ENCODE data around the gene EID2B. TPM values are rescaled to one million over a fixed set of nuclear protein-coding genes. Genes with fewer than 3 reads are reported as not detected.

EID2B gene
- total RNA-seq, 1 donor from 2014 or later, result 2.8 TPM

DNA sequence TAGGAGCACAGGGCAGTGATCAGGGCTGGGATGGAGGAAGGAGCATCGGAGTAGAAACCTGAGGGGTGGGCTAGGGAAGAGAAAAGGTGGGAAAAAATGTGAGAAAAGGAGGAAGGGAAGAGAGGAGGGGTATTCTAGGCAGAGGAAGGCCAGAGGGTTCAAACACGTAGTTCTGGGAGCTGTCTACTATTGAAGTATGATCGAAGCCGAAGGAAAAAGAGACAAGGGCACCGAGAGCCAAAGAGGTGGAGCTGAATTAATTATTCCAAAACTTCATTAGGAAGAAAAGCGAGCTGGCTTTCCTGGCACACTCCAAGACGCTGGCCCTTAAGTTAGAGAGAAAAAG lies 26.1 kb downstream of the EID2B start:
- DNase-seq (ENCODE audit: low spot score), result no peak
- intact Hi-C loops (cut with DNase I), result no loop called here

DNA sequence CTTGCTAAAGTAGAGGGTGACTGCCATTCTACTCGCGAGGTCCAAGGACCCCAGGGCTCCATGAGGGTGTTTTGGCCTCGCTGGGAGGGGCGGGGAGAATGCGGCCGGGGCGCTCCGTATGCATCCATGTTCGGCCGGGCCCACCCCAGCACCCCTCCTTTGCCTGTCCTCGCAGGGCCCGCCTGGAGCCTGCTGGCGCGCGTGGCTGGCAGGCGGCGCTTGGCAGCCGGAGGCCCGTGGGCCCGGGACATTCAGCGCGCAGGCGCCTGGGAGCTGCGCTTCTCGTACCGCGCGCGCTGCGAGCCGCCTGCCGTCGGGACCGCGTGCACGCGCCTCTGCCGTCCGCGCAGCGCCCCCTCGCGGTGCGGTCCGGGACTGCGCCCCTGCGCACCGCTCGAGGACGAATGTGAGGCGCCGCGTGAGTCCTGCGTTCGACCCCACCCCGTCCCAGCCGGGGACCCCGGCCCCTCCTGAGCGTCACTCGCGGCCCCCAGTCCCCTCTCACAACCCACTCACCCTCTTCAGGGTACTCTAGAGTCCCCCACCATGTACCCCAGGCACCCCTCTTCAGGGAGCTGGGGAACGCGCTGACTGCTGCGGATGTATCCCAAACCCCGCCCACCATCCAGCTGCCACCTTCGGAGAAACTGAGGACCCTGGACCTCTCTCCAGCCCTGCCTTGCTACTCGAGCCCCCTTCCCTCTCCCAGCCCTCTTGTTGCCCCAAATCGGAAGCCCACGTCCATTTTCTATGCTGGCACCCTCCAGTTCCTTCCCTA lies 29.8 kb downstream of the EID2B start:
- intact Hi-C loops (cut with DNase I), result no loop called here
- no peak for DNase-seq (ENCODE audit: low spot score)

DNA sequence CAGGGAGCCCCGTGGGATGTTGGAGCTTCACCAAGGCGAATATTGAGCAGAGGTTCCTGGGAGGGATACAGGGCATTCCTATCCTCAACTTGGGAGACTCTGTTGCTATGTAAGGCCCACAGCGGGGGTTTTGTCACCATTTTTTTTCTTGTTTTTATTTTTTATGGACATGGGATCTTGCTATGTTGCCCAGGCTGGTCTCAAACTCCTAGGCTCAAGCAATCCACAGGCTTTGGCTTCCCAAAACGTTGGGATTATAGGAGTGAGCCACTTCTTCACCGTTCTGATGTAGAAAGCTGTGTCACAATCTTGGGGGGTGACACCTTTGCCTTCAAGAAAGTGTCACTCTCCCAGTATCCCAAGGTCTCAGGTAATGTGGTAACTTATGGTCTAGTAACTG lies 31.3 kb downstream of the EID2B start:
- intact Hi-C loops (cut with DNase I), result no loop called here
- DNase-seq (ENCODE audit: low spot score), result no peak

DNA sequence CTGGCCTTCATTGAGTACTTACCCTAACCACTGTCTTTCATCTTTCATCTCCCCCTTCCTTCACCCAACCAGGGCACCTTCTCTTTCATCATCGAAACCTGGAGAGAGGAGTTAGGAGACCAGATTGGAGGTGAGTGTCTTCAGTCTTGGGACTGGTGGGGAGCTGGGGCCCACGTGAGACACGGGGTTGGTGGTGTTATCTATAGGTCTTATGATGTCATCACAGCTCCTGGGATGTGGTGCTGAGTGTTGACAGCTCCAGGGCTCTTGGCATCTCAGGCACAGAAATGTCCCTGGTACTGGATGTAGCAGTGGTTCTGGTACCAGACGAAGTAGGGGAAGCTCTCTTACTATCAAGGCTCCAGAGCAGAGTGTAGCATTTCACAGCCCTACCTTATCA lies 32.1 kb downstream of the EID2B start:
- intact Hi-C loops (cut with DNase I), result no loop called here
- DNase-seq (ENCODE audit: low spot score), result no peak

DNA sequence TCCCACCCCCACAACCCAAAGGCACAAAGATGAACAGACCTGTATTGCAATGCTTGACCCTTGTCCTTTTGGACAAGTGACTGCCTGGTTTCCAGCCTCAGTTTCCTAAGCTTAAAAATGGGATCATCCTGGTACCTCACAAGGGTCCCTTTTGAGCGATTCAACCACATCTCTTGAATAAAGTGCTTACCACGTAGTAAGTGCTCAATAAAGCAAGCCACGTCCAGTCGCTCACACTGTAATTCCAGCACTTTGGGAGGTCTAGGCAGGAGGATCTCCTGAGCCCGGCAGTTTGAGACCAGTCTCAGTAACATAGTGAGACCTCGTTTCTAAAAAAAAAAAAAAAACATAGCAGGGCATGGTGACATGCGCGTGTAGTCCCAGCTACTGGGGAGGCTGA lies 32.7 kb downstream of the EID2B start:
- DNase-seq (ENCODE audit: low spot score), result no peak
- intact Hi-C loops (cut with DNase I), result loop anchor here (5.0 kb wide), 1 partner anchor 32 kb away; the partner anchor contains the start of gene EID2B

DNA sequence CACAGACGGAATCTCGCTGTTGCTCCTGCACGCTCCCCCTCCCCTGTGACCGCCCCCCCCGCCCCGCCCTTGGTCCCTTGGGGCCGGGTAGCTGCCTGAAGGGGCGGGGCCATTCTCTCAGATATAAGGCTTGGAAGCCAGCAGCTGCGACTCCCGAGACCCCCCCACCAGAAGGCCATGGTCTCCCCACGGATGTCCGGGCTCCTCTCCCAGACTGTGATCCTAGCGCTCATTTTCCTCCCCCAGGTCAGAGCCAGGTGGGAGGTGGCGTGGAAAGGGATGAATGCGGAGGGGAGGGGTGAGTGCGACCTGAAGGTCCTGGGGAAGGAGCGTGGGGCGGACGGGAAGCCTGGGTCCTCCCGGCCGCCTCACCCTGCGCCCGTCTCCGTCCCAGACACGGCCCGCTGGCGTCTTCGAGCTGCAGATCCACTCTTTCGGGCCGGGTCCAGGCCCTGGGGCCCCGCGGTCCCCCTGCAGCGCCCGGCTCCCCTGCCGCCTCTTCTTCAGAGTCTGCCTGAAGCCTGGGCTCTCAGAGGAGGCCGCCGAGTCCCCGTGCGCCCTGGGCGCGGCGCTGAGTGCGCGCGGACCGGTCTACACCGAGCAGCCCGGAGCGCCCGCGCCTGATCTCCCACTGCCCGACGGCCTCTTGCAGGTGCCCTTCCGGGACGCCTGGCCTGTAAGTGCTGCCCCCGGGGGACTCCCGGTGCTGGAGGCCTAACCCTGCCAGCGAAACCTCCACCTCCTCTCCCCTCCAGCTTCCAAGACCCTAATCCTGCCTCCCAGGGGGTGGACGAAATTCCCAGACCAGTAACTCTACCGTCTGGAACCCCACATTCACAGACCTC lies 33.6 kb downstream of the EID2B start, which contains the start of gene DLL3:
Gene DLL3 (plus strand): TSS at position 150 of the 845 bp plus-strand sequence. CDS start 28 bp downstream, at position 178.
- intact Hi-C loops (cut with DNase I), result loop anchor here (5.0 kb wide), 1 partner anchor 33 kb away; the partner anchor contains the start of gene EID2B
- no peak for DNase-seq (ENCODE audit: low spot score)

DNA sequence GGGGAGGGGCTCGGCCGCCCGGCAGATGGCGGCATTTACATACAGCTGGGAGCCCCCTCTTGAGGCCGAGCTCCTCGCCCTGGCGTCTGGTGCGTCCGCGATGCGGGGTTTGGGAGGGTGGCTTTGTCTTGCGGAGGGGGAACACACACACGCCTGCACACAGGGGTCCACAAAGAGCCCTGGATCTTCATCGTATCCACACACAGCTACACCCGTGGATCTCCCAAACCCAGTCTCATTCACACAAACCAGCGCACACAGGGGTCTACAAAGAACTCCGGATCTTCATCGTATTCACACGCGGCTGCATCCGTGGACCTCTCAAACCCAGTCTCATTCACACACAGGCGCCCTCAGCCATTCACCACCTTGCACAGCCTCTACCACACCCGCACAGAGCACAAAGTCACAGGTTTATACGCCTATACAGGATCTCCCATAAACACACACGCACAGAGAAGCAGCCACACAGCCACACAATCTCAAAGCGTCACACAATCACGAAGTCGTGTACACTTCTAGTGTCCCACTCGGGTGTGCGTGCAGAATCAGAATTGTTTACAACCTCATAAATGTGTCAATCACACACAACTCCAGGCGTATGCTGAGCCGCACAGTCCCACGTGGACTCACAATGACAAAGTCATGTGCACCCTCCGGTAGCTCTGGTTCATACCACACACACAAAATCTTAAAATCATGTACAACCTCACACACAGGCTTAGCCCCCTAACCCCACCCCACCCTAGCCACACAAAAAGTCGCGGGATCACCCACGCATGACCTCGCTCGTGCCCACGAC lies 34.5 kb downstream of the EID2B start:
- intact Hi-C loops (cut with DNase I), result loop anchor here (5.0 kb wide), 1 partner anchor 34 kb away; the partner anchor contains the start of gene EID2B
- no peak for DNase-seq (ENCODE audit: low spot score)

DNA sequence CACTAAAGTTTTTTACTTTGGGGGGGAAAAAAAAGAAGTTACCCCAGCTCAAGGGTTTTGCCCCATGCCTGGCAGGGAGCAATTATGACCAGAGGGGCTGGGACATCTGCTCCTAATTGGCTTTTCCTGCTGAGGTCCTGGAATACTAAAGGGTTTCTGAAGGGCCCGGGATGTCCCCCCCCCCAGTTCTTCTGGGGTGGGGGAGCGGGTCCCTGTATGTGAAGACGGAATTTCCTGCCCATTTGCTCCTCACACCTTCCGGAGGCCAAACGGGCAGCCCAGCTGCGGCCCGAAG lies 35.0 kb downstream of the EID2B start:
- no peak for DNase-seq (ENCODE audit: low spot score)
- intact Hi-C loops (cut with DNase I), result loop anchor here (5.0 kb wide), 1 partner anchor 35 kb away; the partner anchor contains the start of gene EID2B

DNA sequence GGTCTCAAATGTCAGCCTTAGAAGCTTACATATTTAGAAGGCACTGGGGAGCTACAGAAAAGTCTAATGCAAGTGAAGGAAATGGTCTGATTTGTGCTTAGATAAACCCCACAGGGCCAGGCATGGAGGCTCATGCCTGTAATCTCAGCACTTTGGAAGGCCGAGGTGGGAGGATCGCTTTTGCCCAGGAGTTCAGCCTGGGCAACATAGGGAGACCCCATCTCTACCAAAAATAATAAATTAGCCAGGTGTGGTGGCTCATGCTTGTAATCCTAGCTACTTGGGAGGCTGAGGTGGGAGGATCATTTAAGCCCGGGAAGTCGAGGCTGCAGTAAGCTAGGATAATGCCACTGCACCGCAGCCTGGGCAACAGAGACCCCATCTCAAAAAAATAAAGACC lies 36.6 kb downstream of the EID2B start:
- DNase-seq (ENCODE audit: low spot score), result no peak
- intact Hi-C loops (cut with DNase I), result loop anchor here (5.0 kb wide), 1 partner anchor 36 kb away; the partner anchor contains the start of gene EID2B

DNA sequence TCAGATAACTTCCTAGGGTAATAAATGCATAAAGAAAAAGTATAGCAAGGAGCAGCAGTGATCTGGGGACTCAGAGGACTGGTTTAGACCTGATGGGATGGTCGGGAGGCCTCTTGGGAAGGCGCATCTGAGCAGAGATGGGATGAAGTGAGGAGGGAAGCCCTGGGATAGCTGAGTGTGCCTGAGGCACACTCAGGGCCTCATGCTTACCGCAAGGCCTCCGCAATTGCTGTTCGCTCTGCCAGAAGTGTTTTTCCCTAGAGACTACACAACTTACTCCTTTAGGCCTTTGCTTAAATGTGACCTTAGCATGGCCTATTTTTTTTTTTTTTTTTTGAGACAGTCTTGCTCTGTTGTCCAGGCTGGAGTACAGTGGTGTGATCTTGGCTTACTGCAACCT lies 38.0 kb downstream of the EID2B start:
- no peak for DNase-seq (ENCODE audit: low spot score)
- intact Hi-C loops (cut with DNase I), result loop anchor here (5.0 kb wide), 1 partner anchor 38 kb away; the partner anchor contains the start of gene EID2B

DNA sequence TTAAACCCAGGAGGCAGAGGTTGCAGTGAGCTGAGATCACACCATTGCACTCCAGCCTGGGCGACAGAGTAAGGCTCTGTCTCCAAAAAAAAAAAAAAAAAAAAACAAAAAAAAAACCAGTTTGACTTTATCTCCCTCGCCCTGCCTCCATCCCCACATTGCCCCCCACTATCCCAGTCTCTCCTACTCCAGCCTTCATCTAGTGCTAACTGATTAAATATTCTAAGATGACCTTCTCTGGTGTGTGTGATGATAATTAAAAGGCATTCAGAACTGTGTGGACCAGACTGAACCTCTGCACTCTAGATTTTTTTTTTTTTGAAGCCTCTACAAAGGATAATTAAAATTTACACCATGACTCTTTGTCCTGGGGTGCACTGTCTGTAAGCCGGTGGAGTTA lies 39.9 kb downstream of the EID2B start:
- no peak for DNase-seq (ENCODE audit: low spot score)
- intact Hi-C loops (cut with DNase I), result no loop called here

DNA sequence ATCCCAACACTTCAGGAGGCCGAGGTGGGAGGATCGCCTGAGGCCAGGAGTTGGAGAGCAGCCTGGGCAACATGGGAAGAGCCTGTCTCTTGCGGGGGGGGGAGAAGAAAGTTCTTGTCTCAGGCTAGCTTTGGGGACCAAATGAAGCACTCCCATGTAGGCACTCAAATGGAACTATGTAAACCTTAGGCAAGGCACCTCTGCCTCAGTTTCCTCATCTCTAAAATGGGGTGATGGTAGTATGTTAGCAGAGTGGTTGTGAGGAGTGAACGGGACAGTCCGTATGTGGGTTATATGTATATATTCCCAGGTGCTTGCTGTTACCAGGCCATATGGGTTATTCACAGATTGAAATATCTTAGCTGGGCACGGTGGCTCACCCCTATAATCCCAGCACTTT lies 40.4 kb downstream of the EID2B start:
- intact Hi-C loops (cut with DNase I), result no loop called here
- no peak for DNase-seq (ENCODE audit: low spot score)

DNA sequence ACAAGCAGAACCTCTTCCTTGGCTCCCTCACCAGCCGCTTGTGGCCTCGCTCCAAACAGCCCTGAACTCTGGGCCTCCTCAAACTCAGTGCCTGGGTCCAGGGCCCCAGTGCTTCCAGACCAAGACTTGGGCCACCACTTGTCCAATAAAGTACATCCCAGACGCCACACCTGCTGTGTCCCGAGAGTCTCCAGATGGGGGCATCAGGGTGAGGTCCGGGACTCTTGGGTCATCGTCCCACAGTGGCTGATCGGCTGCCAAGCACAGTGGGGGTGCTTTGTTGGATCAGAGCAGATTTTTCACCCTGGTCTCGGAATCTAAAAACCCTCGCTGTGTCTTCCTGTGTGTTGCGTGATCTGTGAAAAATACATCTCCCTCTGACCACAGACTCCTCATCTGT lies 42.9 kb downstream of the EID2B start:
- intact Hi-C loops (cut with DNase I), result no loop called here
- no peak for DNase-seq (ENCODE audit: low spot score)

DNA sequence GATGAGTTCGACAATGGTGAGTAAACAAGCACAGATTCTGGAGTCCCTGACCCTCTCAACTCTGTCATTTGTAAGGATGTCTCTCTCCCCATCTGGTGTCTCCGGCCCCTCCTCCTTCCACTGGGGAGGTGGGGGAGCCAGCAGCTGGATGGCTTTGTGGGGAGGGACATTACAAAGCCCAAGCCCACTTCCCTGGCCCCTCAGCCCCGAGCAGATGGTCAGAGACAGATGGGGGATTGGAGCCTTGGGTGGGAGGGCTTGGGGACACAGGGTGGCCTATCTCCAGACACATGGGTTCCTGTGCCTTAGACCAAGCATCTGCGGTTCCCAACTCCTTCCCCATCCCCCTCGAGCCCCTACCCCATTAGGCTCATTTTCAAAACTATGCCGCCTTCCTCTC lies 49.5 kb downstream of the EID2B start:
- DNase-seq (ENCODE audit: low spot score), result no peak
- intact Hi-C loops (cut with DNase I), result loop anchor here (5.0 kb wide), 1 partner anchor 36 kb away; the partner anchor contains the start of gene SUPT5H

DNA sequence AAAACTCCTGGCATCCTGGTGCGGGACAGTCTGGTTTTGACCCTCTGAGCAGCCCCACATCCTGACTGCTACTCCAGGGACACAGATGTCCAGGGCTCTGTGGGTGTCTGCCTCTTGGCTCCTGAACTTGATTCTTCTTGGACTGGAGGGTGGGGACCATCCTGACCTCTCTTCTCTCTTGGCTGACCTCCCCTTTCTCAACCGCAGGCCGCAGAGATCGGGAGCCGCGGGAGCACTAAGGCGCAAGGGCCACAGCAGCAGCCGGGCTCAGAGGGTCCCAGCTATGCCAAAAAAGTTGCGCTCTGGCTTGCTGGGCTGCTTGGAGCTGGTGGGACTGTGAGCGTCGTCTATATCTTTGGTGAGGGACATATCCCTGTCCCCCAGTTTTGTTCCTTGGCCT lies 51.0 kb downstream of the EID2B start:
- intact Hi-C loops (cut with DNase I), result loop anchor here (2.0 to 5.0 kb wide), 2 partner anchors 34 to 59 kb away; partner anchors contain the start of genes EID2 and SUPT5H
- no peak for DNase-seq (ENCODE audit: low spot score)

DNA sequence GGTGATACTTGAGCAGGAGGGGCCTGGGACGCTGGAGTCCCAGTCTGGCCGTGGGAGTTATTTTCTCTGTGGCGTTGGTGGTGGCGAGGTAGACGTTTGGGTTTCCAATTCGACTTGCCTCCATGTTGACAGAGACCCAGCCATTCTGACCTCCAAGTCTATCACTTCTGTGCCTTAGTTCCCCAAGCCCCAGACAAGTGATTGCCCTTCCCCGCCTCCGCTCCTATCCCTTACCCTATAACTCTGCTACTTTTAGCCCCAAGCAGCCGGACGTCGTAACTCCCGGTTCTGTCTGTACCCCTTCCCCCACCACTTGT lies 51.5 kb downstream of the EID2B start:
- no peak for DNase-seq (ENCODE audit: low spot score)
- intact Hi-C loops (cut with DNase I), result loop anchor here (2.0 to 5.0 kb wide), 2 partner anchors 34 to 60 kb away; partner anchors contain the start of genes EID2 and SUPT5H

All from cardiac septum (tissue), 1 donor.